Sigmoid colon (tissue), 7 donors: ENCODE measurements around the gene ARTN. TPM values are rescaled to one million over a fixed set of nuclear protein-coding genes. Genes with fewer than 3 reads are reported as not detected.

ENCODE experiments used
- DNase-seq: peaks from one replicate; pipeline ENCODE4 v3.0.0-alpha.2; 2019
- H3K27ac ChIP-seq, 4 donors: fragments of 200-600 bp; sonication (generic); one replicate each; pipeline ENCODE4 v1.5.1; 2016 to 2019; ENCODE audit warnings: mild to moderate bottlenecking in 1 of 4
- H3K27me3 ChIP-seq, 3 donors: fragments of 200-600 bp; sonication (generic); one replicate each; pipeline ENCODE4 v1.5.1; 2019; ENCODE audit warnings: mild to moderate bottlenecking in 1 of 3
- H3K36me3 ChIP-seq, 4 donors: fragments of 200-600 bp; sonication (generic); one replicate each; pipeline ENCODE4 v1.5.1; 2016 to 2019
- H3K4me1 ChIP-seq, 4 donors: fragments of 200-600 bp; sonication (generic); one replicate each; pipeline ENCODE4 v1.5.1; 2017 to 2019
- H3K4me3 ChIP-seq, 4 donors: fragments of 200-600 bp; sonication (generic); one replicate each; pipeline ENCODE4 v1.5.1; 2017 to 2019; ENCODE audit warnings: mild to moderate bottlenecking in 2 of 4, moderate library complexity in 1 of 4
- H3K9me3 ChIP-seq, 4 donors: fragments of 200-600 bp in 3 of 4; sonication (generic) in 3 of 4; one replicate each; pipeline versions ENCODE4 v1.5.1 to v1.6.1; 2013 to 2019
- EP300 ChIP-seq, 4 donors: sonication (generic); formaldehyde crosslinking; IDR thresholded peaks; one replicate each; pipeline ENCODE4 v1.6.1; 2017; ENCODE audit warnings: antibody characterized with exemption in 4 of 4
- POLR2A ChIP-seq, 2 donors: fragments of 450-650 bp; IDR thresholded peaks; one replicate each; pipeline ENCODE4 v1.6.1; 2016; ENCODE audit warnings: antibody characterized with exemption in 2 of 2, mild to moderate bottlenecking in 2 of 2, moderate library complexity in 2 of 2
- POLR2AphosphoS5 ChIP-seq, 4 donors: sonication (generic); formaldehyde crosslinking; IDR thresholded peaks; one replicate each; pipeline ENCODE4 v1.6.1; 2017; ENCODE audit warnings: antibody characterized with exemption in 4 of 4
- WGBS, 2 donors: extraction: QIAGEN DNeasy Blood & Tissue Kit; methylation state at CpG; one replicate each; pipeline ENCODE4 v1.1.7; 2013; 5-methylcytosine and 5-hydroxymethylcytosine counted together
- intact Hi-C: fragments of 100-400 bp; cut with DNase I; formaldehyde crosslinking; loops from one replicate; pipeline ENCODE4 v1.15.1; 2023
- polyA plus RNA-seq, 3 donors: library from polyadenylated mRNA; stranded (reverse); fragments of 200-250 nt; gene quantifications; one replicate each; pipeline ENCODE4 v1.2.3, GENCODE V29; 2013
- total RNA-seq, 4 donors: library from RNA; depleted of rRNA; stranded (reverse); fragments of >200 nt; gene quantifications; one replicate each; pipeline ENCODE4 v1.1.0, GENCODE V29; 2016
- TF ChIP-seq, protein P1 (sequence below), 4 experiments: fragments of 450-650 bp in 3 of 4; fragments of 200-600 bp in 1 of 4; IDR thresholded peaks; one replicate each; pipeline ENCODE4 v1.5.1; 2016 to 2019; ENCODE audit warnings: antibody characterized with exemption in 4 of 4, mild to moderate bottlenecking in 3 of 4, moderate library complexity in 2 of 4
- donor health status: healthy with polysubstance abuse.
- donor health status: Bipolar disorder and iron deficiency.
- donor health status: healthy.

Gene ARTN
- total and polyA plus RNA-seq, 7 donors = 0.99 to 8.1 (median 2.4) TPM; not detected in 2

DNA sequence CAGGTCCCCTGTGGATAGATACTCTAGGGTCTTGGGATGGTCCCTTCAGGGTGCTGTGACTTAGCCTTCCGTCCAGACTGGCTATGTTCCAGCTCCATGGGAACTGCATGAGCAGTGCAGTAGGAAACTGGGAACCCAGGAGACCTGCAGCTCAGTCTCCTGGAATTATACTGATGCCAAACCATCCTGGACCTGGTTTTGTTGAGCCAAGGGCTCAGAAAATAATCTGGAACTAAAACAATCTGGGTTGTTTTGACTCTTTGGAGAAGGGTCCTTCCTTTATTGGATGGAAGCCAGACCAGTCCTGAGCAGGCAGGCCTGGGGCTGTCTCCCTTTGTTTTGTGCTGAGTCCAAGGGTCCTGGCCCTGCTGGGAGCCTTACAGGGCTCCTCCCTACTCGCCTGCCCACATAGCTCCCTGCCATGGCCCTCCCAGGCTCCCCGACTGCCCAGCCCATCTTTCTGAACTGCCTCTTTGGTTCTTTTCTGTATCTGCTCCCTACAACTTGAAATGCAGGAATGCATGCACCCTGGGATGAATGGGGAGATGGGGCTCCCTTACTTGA lies 14.4 kb downstream of the ARTN start:
- H3K4me1 ChIP-seq = peaks cover 0 to 45% (median 37%) of the 10 kb centered on the region in 4 donors
- intact Hi-C loops = loop anchor here (5.0 kb wide), 2 partner anchors 44 to 416 kb away; partner anchors contain the start of genes CCDC24 and PTPRF
- no peaks in the 10 kb centered on the region for H3K27me3 ChIP-seq
- peak overlapping the region; percentile 53 to 78 (median 72) for H3K4me3 ChIP-seq
- TF ChIP-seq EP300 (IDR thresholded peaks at IDR 0.05) (no peak), POLR2AphosphoS5 (IDR thresholded peaks at IDR 0.05) (no peak), POLR2A (IDR thresholded peaks at IDR 0.05) (no peak)
- TF ChIP-seq, protein P1, sequence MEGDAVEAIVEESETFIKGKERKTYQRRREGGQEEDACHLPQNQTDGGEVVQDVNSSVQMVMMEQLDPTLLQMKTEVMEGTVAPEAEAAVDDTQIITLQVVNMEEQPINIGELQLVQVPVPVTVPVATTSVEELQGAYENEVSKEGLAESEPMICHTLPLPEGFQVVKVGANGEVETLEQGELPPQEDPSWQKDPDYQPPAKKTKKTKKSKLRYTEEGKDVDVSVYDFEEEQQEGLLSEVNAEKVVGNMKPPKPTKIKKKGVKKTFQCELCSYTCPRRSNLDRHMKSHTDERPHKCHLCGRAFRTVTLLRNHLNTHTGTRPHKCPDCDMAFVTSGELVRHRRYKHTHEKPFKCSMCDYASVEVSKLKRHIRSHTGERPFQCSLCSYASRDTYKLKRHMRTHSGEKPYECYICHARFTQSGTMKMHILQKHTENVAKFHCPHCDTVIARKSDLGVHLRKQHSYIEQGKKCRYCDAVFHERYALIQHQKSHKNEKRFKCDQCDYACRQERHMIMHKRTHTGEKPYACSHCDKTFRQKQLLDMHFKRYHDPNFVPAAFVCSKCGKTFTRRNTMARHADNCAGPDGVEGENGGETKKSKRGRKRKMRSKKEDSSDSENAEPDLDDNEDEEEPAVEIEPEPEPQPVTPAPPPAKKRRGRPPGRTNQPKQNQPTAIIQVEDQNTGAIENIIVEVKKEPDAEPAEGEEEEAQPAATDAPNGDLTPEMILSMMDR (IDR thresholded peaks at IDR 0.05) = no peak
- peaks cover 0 to 11% (median 5%) of the 10 kb centered on the region in 4 donors for H3K36me3 ChIP-seq
- no peak for DNase-seq
- peak overlapping the region in 3 of 4 donors; percentile 90 to 96 (median 92) for H3K27ac ChIP-seq
- H3K9me3 ChIP-seq = no peaks in the 10 kb centered on the region
- 25 to 55% methylated on average over 3 of the region's 3 CpGs for WGBS, 2 donors

DNA sequence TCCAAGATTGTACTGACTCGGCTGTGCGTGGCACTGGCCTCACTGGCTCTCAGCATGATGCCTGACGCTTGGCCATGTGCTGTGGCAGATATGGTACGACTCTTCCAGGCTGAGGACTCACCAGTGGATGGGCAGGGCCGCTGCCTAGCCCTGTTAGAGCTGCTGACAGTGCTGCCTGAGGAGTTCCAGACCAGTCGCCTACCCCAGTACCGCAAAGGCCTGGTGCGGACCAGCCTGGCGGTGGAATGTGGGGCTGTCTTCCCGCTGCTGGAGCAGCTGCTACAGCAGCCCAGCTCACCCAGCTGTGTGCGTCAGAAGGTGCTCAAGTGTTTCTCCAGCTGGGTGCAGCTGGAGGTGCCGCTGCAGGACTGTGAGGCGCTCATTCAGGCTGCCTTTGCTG lies 16.1 kb downstream of the ARTN start:
- no peak for DNase-seq
- WGBS, 2 donors = 85 to 87% methylated on average over 13 of the region's 13 CpGs
- TF ChIP-seq, protein P1 (IDR thresholded peaks at IDR 0.05) = no peak
- TF ChIP-seq EP300 (IDR thresholded peaks at IDR 0.05) (no peak), POLR2AphosphoS5 (IDR thresholded peaks at IDR 0.05) (no peak), POLR2A (IDR thresholded peaks at IDR 0.05) (no peak)
- intact Hi-C loops = loop anchor here (5.0 kb wide), 2 partner anchors 43 to 417 kb away; partner anchors contain the start of genes CCDC24 and PTPRF
- H3K9me3 ChIP-seq = no peaks in the 10 kb centered on the region
- H3K36me3 ChIP-seq = peaks cover 0 to 11% (median 5%) of the 10 kb centered on the region in 4 donors
- H3K4me3 ChIP-seq = no peak overlapping the region
- H3K4me1 ChIP-seq = peaks cover 0 to 44% (median 37%) of the 10 kb centered on the region in 4 donors
- H3K27me3 ChIP-seq = no peaks in the 10 kb centered on the region
- no peak overlapping the region for H3K27ac ChIP-seq

DNA sequence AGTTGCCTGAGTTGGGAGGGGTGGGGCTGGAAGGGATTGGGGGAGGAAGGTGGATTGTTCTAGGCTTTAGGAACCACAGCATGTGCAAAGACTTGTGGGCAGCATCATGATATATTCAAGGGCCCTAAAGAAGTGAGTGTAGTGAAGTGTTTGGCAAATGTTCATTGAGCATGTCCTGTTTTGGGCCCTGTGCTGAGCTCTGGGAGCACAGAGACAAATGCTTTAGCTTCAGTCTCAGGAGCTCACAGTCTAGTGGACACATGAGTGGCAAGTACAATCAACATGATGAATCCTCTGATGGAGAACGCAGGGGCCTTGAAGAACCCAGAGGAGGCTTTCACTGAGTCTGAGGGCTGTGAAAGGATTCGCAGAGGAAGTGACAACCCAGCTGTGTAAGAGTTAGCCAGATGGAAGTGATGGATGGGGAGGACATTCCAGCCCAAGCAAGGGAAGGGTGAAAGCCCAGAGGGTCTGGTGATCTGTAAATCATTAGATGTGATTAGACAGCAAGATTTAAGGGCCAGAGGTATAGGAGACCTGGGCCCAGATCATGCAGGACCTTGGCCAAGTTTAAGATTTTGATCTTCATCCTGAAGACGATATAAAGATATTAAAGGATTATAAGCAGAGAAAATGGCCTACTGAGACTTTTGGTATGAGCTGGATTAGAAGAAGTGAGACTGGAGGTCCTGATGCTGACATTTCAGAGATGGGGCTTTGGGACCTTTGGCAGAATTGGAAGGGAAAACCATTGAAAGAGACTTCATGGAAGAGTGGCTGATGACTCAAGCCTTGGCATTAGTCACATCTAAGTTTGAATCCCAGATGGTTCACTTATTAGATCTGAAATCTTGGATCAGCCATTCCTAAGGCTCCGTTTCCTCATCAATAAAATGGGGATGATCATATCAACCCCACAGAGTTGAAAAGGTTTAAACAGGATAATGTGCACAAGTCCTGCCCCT lies 17.7 kb downstream of the ARTN start:
- Histone ChIP-seq H3K36me3 (peaks cover 0 to 20% (median 8%) of the 10 kb centered on the region in 4 donors), H3K27me3 (no peaks in the 10 kb centered on the region), H3K27ac (no peak overlapping the region), H3K9me3 (no peaks in the 10 kb centered on the region), H3K4me3 (no peak overlapping the region), H3K4me1 (peaks cover 0 to 31% (median 24%) of the 10 kb centered on the region in 4 donors)
- intact Hi-C loops = no loop called here
- WGBS, 2 donors = 92 to 95% methylated on average over 4 of the region's 4 CpGs
- TF ChIP-seq POLR2A (IDR thresholded peaks at IDR 0.05) = no peak
- TF ChIP-seq POLR2AphosphoS5 (IDR thresholded peaks at IDR 0.05) = no peak
- TF ChIP-seq EP300 (IDR thresholded peaks at IDR 0.05) = no peak
- TF ChIP-seq, protein P1 (IDR thresholded peaks at IDR 0.05) = no peak
- DNase-seq = no peak

DNA sequence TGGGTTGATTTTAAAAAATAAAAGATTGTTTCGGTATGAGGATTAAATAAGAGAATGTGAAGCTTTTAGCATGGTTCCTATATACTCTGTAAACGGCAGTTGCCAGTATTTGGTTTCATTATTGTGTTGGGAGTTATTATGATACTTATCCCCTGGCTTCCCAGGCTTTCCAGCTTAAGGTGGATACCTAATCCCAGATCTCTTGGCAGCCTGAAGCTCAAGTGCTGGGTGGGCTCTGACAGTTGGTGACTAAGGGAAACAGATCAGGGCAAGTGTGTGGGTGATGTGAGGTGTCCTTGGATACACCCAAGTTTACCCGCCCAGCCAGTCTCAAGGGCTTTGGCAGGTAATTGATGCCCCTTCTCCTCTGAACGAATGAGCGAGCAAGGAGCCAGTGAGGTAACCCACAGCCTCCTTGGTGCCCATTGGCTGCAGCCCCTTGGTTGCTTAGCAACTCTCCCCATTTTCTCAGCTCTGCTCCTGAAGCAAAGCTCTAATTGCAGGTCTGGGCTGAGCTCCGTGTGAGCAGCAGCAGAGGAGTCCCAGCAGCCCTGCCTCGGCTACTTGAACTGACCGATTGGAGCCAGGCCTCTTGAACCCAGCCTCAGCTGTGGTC lies 19.2 kb downstream of the ARTN start:
- 85 to 89% methylated on average over 8 of the region's 8 CpGs for WGBS, 2 donors
- intact Hi-C loops = no loop called here
- DNase-seq = no peak
- Histone ChIP-seq H3K36me3 (peaks cover 0 to 35% (median 18%) of the 10 kb centered on the region in 4 donors), H3K4me1 (peaks cover 0 to 23% (median 16%) of the 10 kb centered on the region in 4 donors), H3K9me3 (no peaks in the 10 kb centered on the region), H3K27ac (no peak overlapping the region), H3K27me3 (no peaks in the 10 kb centered on the region), H3K4me3 (no peak overlapping the region)
- TF ChIP-seq POLR2A (IDR thresholded peaks at IDR 0.05) (no peak), EP300 (IDR thresholded peaks at IDR 0.05) (no peak), POLR2AphosphoS5 (IDR thresholded peaks at IDR 0.05) (no peak)
- TF ChIP-seq, protein P1 (IDR thresholded peaks at IDR 0.05) = no peak
